ENCODE measurements around the gene RIPOR1. TPM values are rescaled to one million over a fixed set of nuclear protein-coding genes. Genes with fewer than 3 reads are reported as not detected.

The RIPOR1 gene
- 27.8 and 81.3 TPM in 2 replicates for total RNA-seq (2014; rRNA removed; shearing (Covaris generic))
- 91.6 and 95.0 TPM in 2 replicates for polyA plus RNA-seq (2016; fragmentation: Nextera tagmentation; extraction: Ambion mirVana)

DNA sequence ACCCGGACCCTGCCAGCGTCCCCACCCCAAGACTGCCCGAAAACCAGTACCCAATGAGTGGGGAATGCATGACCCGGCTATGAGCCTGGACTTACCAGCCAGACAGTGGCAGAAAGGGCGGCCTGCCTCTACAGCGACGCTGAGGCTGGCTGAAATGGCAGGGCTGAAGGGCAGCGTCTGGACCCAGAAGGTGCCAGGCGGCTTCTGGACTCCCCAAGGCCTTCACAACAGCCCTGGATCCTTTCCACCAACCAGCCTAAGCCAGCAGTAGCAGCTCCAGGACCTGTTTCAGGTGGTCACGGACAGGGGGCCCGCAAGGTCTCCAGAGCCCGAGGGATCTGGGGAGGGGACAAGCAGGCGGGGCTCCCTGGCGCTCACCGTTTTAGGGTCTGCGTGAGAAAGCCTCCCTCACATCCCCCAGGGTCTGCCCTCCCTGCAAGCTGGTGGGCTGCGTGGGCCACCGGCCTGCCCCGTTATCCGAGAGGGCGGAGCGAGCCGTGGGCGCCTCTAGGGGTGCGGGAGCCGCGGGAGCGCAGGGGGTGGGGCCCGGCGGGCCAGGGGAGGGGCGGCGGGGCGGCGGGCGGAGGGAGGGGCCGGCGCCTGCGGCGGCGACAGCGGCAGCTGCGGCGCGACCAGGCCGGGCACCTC is at the start of gene RIPOR1:
Gene RIPOR1, plus strand, starts transcription at position 608 of the 648 bp plus-strand sequence. CDS start 9,618 bp downstream, outside the sequence.
- H3K4me1 ChIP-seq (ENCODE audit: insufficient read depth) = peaks cover 32% of the 10 kb centered on the region
- in situ Hi-C loops (cut with MboI) = no loop called here
- WGBS, 2 experiments (ENCODE audit: low coverage in 1 of 2, low lambda C conversion rate in 2 of 2, missing lambda C conversion rate in 2 of 2) = 7 to 18% methylated on average over 14 to 21 of the region's 45 CpGs

GRCh38 chr16:67480833-67481560 is 47.6 kb upstream of the RIPOR1 start, which contains the start of gene ATP6V0D1:
Gene ATP6V0D1, minus strand, starts transcription at chr16:67481157. Its CDS starts 71 bp downstream, at chr16:67481086.
- Histone ChIP-seq H3K27me3 (replicated peaks; ENCODE audit: insufficient read depth) (no peaks in the 10 kb centered on the region), H4K20me1 (ENCODE audit: insufficient read depth) (0 out of 2 replicates have a peak, but pooled peaks cover under 1% of the 10 kb centered on the region), H3K9me3 (ENCODE audit: low read depth) (no peaks in the 10 kb centered on the region), H3K36me3 (ENCODE audit: low read depth) (no peaks in the 10 kb centered on the region), H3K4me2 (ENCODE audit: unreplicated experiment) (peak within 1 kb of the TSS; percentile 99), H3K4me3 (peak within 1 kb of the TSS; percentile 100), H3K27ac (peak within 1 kb of the TSS; percentile 94), H3K9me2 (ENCODE audit: insufficient read depth) (no peaks in the 10 kb centered on the region), H3K4me1 (ENCODE audit: insufficient read depth) (peaks cover 24% of the 10 kb centered on the region), H3F3A (ENCODE audit: insufficient read depth) (peaks cover 4% of the 10 kb centered on the region; the same call in 1 of the 2 replicates), H2AFZ (peak within 1 kb of the TSS; percentile 91), H3K9ac (peak within 1 kb of the TSS; percentile 98), H3K79me2 (ENCODE audit: insufficient read depth) (peaks cover 49% of the 10 kb centered on the region)
- 0 to 1% methylated on average over 57 of the region's 57 CpGs for WGBS, 2 experiments (ENCODE audit: low coverage in 1 of 2, low lambda C conversion rate in 2 of 2, missing lambda C conversion rate in 2 of 2)
- peak; percentile 99 for DNase-seq
- TF ChIP-seq EZH2phosphoT487 (IDR thresholded peaks at IDR 0.05; ENCODE audit: insufficient read depth, low read depth) (no peak), EZH2 (IDR thresholded peaks at IDR 0.05; ENCODE audit: insufficient read depth, poor library complexity, severe bottlenecking) (no peak)
- in situ Hi-C loops (cut with MboI) = no loop called here

More for the DNA sequence above, at the start of gene RIPOR1:
- Histone ChIP-seq H3K9me2 (ENCODE audit: insufficient read depth) (no peaks in the 10 kb centered on the region), H3K79me2 (ENCODE audit: insufficient read depth) (peaks cover 43% of the 10 kb centered on the region), H3K27ac (peak within 1 kb of the TSS; percentile 88), H3K4me2 (ENCODE audit: unreplicated experiment) (peak within 1 kb of the TSS; percentile 96), H3K9me3 (ENCODE audit: low read depth) (no peaks in the 10 kb centered on the region), H3K36me3 (ENCODE audit: low read depth) (no peaks in the 10 kb centered on the region), H3F3A (ENCODE audit: insufficient read depth) (peaks cover 3% of the 10 kb centered on the region; the same call in 1 of the 2 replicates), H3K4me3 (peak within 1 kb of the TSS; percentile 80), H4K20me1 (ENCODE audit: insufficient read depth) (no peaks in the 10 kb centered on the region; the same call in 1 of the 2 replicates), H2AFZ (peak within 1 kb of the TSS; percentile 95), H3K27me3 (replicated peaks; ENCODE audit: insufficient read depth) (no peaks in the 10 kb centered on the region), H3K9ac (peak within 1 kb of the TSS; percentile 94)
- DNase-seq = peak; percentile 72
- TF ChIP-seq EZH2 (IDR thresholded peaks at IDR 0.05; ENCODE audit: insufficient read depth, poor library complexity, severe bottlenecking) (no peak), EZH2phosphoT487 (IDR thresholded peaks at IDR 0.05; ENCODE audit: insufficient read depth, low read depth) (no peak)

DNA sequence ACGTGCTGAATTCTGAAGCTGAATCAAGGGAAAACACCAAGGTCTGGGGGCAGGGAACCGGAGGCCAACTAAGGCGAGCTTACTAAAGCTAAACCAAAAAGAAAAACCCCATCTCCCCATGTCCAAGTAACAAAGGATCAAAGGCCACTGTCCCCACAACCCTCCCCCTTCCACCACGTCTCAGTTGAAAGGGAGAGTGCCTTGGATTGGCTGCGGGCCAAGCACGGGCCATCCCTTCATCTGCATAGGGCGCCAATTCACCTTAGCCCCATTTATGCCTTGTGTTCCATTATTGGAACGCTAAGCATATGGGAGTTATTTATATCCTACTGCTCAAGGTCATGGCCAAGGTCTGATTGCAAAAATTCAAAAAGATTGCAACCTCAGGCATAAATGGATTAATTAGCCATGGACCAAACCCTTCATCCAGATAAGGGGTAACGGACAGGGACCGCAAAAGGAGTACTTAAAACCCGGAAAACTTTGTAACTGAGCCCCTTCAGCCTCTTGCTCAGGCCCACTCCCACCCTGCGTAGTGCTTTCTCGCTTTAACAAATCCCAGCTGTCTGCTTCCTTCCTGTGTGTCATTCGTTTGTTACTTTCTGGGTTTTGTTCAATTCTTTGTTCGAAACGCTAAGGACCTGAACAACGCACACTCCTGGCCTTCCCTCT is 46.9 kb upstream of the RIPOR1 start:
- Histone ChIP-seq H3K9me2 (ENCODE audit: insufficient read depth) (no peaks in the 10 kb centered on the region), H4K20me1 (ENCODE audit: insufficient read depth) (no peaks in the 10 kb centered on the region), H3K4me1 (ENCODE audit: insufficient read depth) (peaks cover 18% of the 10 kb centered on the region), H3K79me2 (ENCODE audit: insufficient read depth) (peaks cover 42% of the 10 kb centered on the region), H3K4me3 (peak overlapping the region; percentile 100), H3K27me3 (replicated peaks; ENCODE audit: insufficient read depth) (no peaks in the 10 kb centered on the region), H3F3A (ENCODE audit: insufficient read depth) (no peaks in the 10 kb centered on the region), H3K9ac (peak overlapping the region; percentile 73), H3K4me2 (ENCODE audit: unreplicated experiment) (peak overlapping the region; percentile 96), H3K9me3 (ENCODE audit: low read depth) (no peaks in the 10 kb centered on the region), H3K36me3 (ENCODE audit: low read depth) (no peaks in the 10 kb centered on the region), H2AFZ (peak overlapping the region; percentile 91), H3K27ac (peak overlapping the region; percentile 31)
- DNase-seq = peak; percentile 60
- in situ Hi-C loops (cut with MboI) = no loop called here
- TF ChIP-seq EZH2phosphoT487 (IDR thresholded peaks at IDR 0.05; ENCODE audit: insufficient read depth, low read depth) (no peak), EZH2 (IDR thresholded peaks at IDR 0.05; ENCODE audit: insufficient read depth, poor library complexity, severe bottlenecking) (no peak)
- 3 to 4% methylated on average over 17 of the region's 17 CpGs for WGBS, 2 experiments (ENCODE audit: low coverage in 1 of 2, low lambda C conversion rate in 2 of 2, missing lambda C conversion rate in 2 of 2)

All from GM23248 (cell line).